GM23338 (cell line): Measurements from ENCODE around the gene ACSM2B. TPM values are rescaled to one million over a fixed set of nuclear protein-coding genes. Genes with fewer than 3 reads are reported as not detected.

Experiments
- ATAC-seq: fragments of 200-7000 bp; cut with Tn5 transposase; 3 replicates; pipeline ENCODE4 v1.9.1; 2020
- DNase-seq: peaks from one replicate; pipeline ENCODE4 v3.0.0-alpha.2; 2015; ENCODE audit warnings: low spot score
- H2AFZ ChIP-seq: fragments of 200-600 bp; sonication (generic); 2 replicates; pipeline ENCODE4 v1.8.0; 2016; ENCODE audit warnings: antibody characterized with exemption, mild to moderate bottlenecking, moderate library complexity
- H3F3A ChIP-seq: fragments of 200-600 bp; sonication (generic); replicated peaks from 2 replicates; pipeline ENCODE4 v1.8.0; 2017; ENCODE audit warnings: antibody characterized with exemption, mixed run types, low read depth
- H3K27ac ChIP-seq: fragments of 200-600 bp; sonication (generic); 2 replicates; pipeline ENCODE4 v1.6.1; 2016; ENCODE audit warnings: low read depth
- H3K27me3 ChIP-seq: fragments of 200-600 bp; sonication (generic); 2 replicates; pipeline ENCODE4 v1.8.0; 2016; ENCODE audit warnings: mild to moderate bottlenecking, mixed run types, moderate library complexity; ENCODE audit not compliant: insufficient read depth
- H3K36me3 ChIP-seq: fragments of 200-600 bp; sonication (generic); 2 replicates; pipeline ENCODE4 v1.8.0; 2016; ENCODE audit warnings: mild to moderate bottlenecking; ENCODE audit not compliant: insufficient read depth
- H3K4me1 ChIP-seq: fragments of 200-600 bp; sonication (generic); 2 replicates; pipeline ENCODE4 v1.8.0; 2016; ENCODE audit warnings: mild to moderate bottlenecking, moderate library complexity; ENCODE audit not compliant: insufficient read depth
- H3K4me2 ChIP-seq: fragments of 200-600 bp; sonication (generic); 2 replicates; pipeline ENCODE4 v1.7.1; 2017; ENCODE audit warnings: mixed run types
- H3K4me3 ChIP-seq: fragments of 200-600 bp; sonication (generic); 2 replicates; pipeline ENCODE4 v1.6.1; 2016; ENCODE audit warnings: mixed run types
- H3K79me2 ChIP-seq: fragments of 200-600 bp; sonication (generic); replicated peaks from 2 replicates; pipeline ENCODE4 v1.8.0; 2017; ENCODE audit warnings: mild to moderate bottlenecking; ENCODE audit not compliant: insufficient read depth
- H3K9me2 ChIP-seq: fragments of 200-600 bp; sonication (generic); 2 replicates; pipeline ENCODE4 v1.8.0; 2017; ENCODE audit not compliant: insufficient read depth
- H4K20me1 ChIP-seq: fragments of 200-600 bp; sonication (generic); replicated peaks from 2 replicates; pipeline ENCODE4 v1.8.0; 2017; ENCODE audit warnings: mild to moderate bottlenecking; ENCODE audit not compliant: insufficient read depth
- H3K27ac Mint-ChIP-seq: 2 replicates; pipeline ENCODE4 v1.8.0; 2020; ENCODE audit warnings: inconsistent platforms, mild to moderate bottlenecking, moderate library complexity, mixed read lengths
- H3K27me3 Mint-ChIP-seq: 3 replicates; pipeline ENCODE4 v1.8.0; 2022; ENCODE audit warnings: low read depth, mild to moderate bottlenecking, moderate library complexity, mixed read lengths, inconsistent platforms; ENCODE audit not compliant: insufficient read depth, poor library complexity
- H3K36me3 Mint-ChIP-seq: 3 replicates; pipeline ENCODE4 v1.8.0; 2021; ENCODE audit warnings: low read depth, mild to moderate bottlenecking, inconsistent platforms, moderate library complexity, mixed read lengths
- H3K4me1 Mint-ChIP-seq: 3 replicates; pipeline ENCODE4 v1.8.0; 2020; ENCODE audit warnings: mild to moderate bottlenecking, inconsistent platforms, mixed read lengths
- H3K4me3 Mint-ChIP-seq: 3 replicates; pipeline ENCODE4 v1.8.0; 2021; ENCODE audit warnings: moderate library complexity, mild to moderate bottlenecking, inconsistent platforms, mixed read lengths
- H3K9me3 Mint-ChIP-seq: 3 replicates; pipeline ENCODE4 v1.8.0; 2020; ENCODE audit warnings: moderate library complexity, mild to moderate bottlenecking, inconsistent platforms, mixed read lengths
- CTCF ChIP-seq, 2 experiments: fragments of 200-600 bp in 1 of 2; sonication (generic) in 1 of 2; conservative IDR thresholded peaks; 2 replicates each; pipeline versions ENCODE4 v1.5.1 to v1.6.1; 2016 to 2017; ENCODE audit warnings: antibody characterized with exemption in 2 of 2, low read depth in 2 of 2, mild to moderate bottlenecking in 2 of 2, moderate library complexity in 1 of 2
- EZH2 ChIP-seq: fragments of 200-600 bp; sonication (generic); IDR thresholded peaks from one replicate; pipeline ENCODE4 v1.8.0; 2017; ENCODE audit warnings: antibody characterized with exemption, mild to moderate bottlenecking, low read depth; ENCODE audit not compliant: unreplicated experiment
- NANOG ChIP-seq: IDR thresholded peaks from 2 replicates; pipeline ENCODE4 v1.6.1; 2016; ENCODE audit warnings: antibody characterized with exemption, borderline replicate concordance
- POLR2AphosphoS5 ChIP-seq: IDR thresholded peaks from 2 replicates; pipeline ENCODE4 v1.6.1; 2016; ENCODE audit warnings: antibody characterized with exemption, low read depth
- REST ChIP-seq: IDR thresholded peaks from one replicate; pipeline ENCODE4 v1.6.1; 2018; ENCODE audit warnings: antibody characterized with exemption; ENCODE audit not compliant: unreplicated experiment
- STAT1 ChIP-seq: IDR thresholded peaks from one replicate; pipeline ENCODE4 v1.6.1; 2016; ENCODE audit warnings: antibody characterized with exemption; ENCODE audit not compliant: unreplicated experiment
- ZNF114 ChIP-seq: fragments of 250-450 bp; sonication (Bioruptor Pico); IDR thresholded peaks from 2 replicates; pipeline ENCODE4 v1.5.0; 2020; ENCODE audit warnings: mild to moderate bottlenecking, moderate library complexity
- ZNF462 ChIP-seq: fragments of 250-450 bp; sonication (Bioruptor Pico); IDR thresholded peaks from 2 replicates; pipeline ENCODE4 v1.5.0; 2020; ENCODE audit warnings: mild to moderate bottlenecking, moderate library complexity
- polyA plus RNA-seq: library from polyadenylated mRNA; unstranded; fragments of >200 nt; fragmentation: Nextera tagmentation; extraction: Ambion mirVana; gene quantifications from 2 replicates; pipeline ENCODE4 v1.2.1, GENCODE V29; 2016
- total RNA-seq: library from RNA; depleted of rRNA; stranded (reverse); fragments of >200 nt; shearing (Covaris generic); gene quantifications from 2 replicates; pipeline ENCODE4 v1.2.3, GENCODE V29; 2014

The ACSM2B gene
- total and polyA plus RNA-seq, 2 experiments from 2014 or later = not detected

- Histone ChIP-seq H3K36me3 (no peaks in the 10 kb centered on the region), H3K27ac (no peak overlapping the region), H3K27me3 (no peaks in the 10 kb centered on the region), H3K4me3 (no peak overlapping the region), H3K4me2 (no peak overlapping the region), H2AFZ (no peak overlapping the region), H3K79me2 (no peaks in the 10 kb centered on the region), H4K20me1 (no peaks in the 10 kb centered on the region), H3K4me1 (no peaks in the 10 kb centered on the region), H3F3A (no peaks in the 10 kb centered on the region), H3K9me2 (peaks cover 26% of the 10 kb centered on the region)
- TF ChIP-seq STAT1 (no peak), POLR2AphosphoS5 (no peak), EZH2 (no peak), ZNF462 (CRISPR knock-in tag) (no peak), CTCF (conservative IDR thresholded peaks at IDR 0.05; ENCODE audit: low read depth in 2 of 2) (no peak), REST (no peak), ZNF114 (no peak), NANOG (no peak)
- H3K27me3 Mint-ChIP-seq = no peaks in the 10 kb centered on the region
- H3K4me3 Mint-ChIP-seq = no peak overlapping the region
- DNase-seq = no peak
- ATAC-seq = no peak
- peaks cover 36% of the 10 kb centered on the region for H3K9me3 Mint-ChIP-seq
- no peaks in the 10 kb centered on the region for H3K36me3 Mint-ChIP-seq
- H3K27ac Mint-ChIP-seq = no peak overlapping the region
- no peaks in the 10 kb centered on the region for H3K4me1 Mint-ChIP-seq
Measured at GRCh38 chr16:20519231-20519630, 56.9 kb downstream of the ACSM2B start.
